Activated CD4-positive, CD25-positive, alpha-beta regulatory T cell treated with anti-CD3 and anti-CD28 coated beads, Interleukin-2, amount 50 U/mL, for 16 hours (primary cell): Measurements from ENCODE around the gene ZNF423.

Experiments used
- DNase-seq: peaks from one replicate; pipeline ENCODE4 v3.0.0-alpha.2; 2020; ENCODE audit warnings: low read depth, low spot score

Gene ZNF423

GRCh38 chr16:49786926-49787557, 68.9 kb downstream of the ZNF423 start:
- DNase-seq: no peak

GRCh38 chr16:49785970-49786369, 69.9 kb downstream of the ZNF423 start:
- DNase-seq: no peak

GRCh38 chr16:49782405-49782804, 73.5 kb downstream of the ZNF423 start:
- no peak for DNase-seq

- DNase-seq: no peak
Observed at GRCh38 chr16:49781401-49781800, 74.5 kb downstream of the ZNF423 start.

- DNase-seq: no peak
Observed at GRCh38 chr16:49780433-49780832, 75.5 kb downstream of the ZNF423 start.

GRCh38 chr16:49779979-49780378, 75.9 kb downstream of the ZNF423 start:
- no peak for DNase-seq

GRCh38 chr16:49778202-49778930, 77.5 kb downstream of the ZNF423 start:
- DNase-seq: no peak

- no peak for DNase-seq
Observed at GRCh38 chr16:49776734-49777133, 79.2 kb downstream of the ZNF423 start.

GRCh38 chr16:49776085-49776595, 79.8 kb downstream of the ZNF423 start:
- DNase-seq: no peak

- DNase-seq: no peak
Observed at GRCh38 chr16:49775581-49775980, 80.3 kb downstream of the ZNF423 start.

GRCh38 chr16:49775018-49775417, 80.9 kb downstream of the ZNF423 start:
- DNase-seq: no peak

GRCh38 chr16:49773534-49774475, 82.1 kb downstream of the ZNF423 start:
- DNase-seq: no peak

GRCh38 chr16:49767998-49768397, 87.9 kb downstream of the ZNF423 start:
- DNase-seq: no peak

GRCh38 chr16:49767414-49767813, 88.5 kb downstream of the ZNF423 start:
- DNase-seq: no peak

GRCh38 chr16:49766225-49766624, 89.7 kb downstream of the ZNF423 start:
- no peak for DNase-seq

GRCh38 chr16:49763826-49764225, 92.1 kb downstream of the ZNF423 start:
- DNase-seq: no peak

- DNase-seq: no peak
Observed at GRCh38 chr16:49760815-49761214, 95.1 kb downstream of the ZNF423 start.

- DNase-seq: no peak
Observed at GRCh38 chr16:49757559-49758069, 98.3 kb downstream of the ZNF423 start.

GRCh38 chr16:49756775-49757558, 98.9 kb downstream of the ZNF423 start:
- DNase-seq: no peak

GRCh38 chr16:49755716-49756505, 100.0 kb downstream of the ZNF423 start:
- no peak for DNase-seq
